Stimulated activated CD8-positive, alpha-beta memory T cell treated with anti-CD3 and anti-CD28 coated beads, Interleukin-15, amount 100 ng/mL, for 4 hours (primary cell): ENCODE data around the gene JARID2.

Experiments
- DNase-seq, 2 donors: peaks; one replicate each; pipeline ENCODE4 v3.0.0-alpha.2; 2020; ENCODE audit warnings: low read depth in 2 of 2

JARID2 gene

DNA sequence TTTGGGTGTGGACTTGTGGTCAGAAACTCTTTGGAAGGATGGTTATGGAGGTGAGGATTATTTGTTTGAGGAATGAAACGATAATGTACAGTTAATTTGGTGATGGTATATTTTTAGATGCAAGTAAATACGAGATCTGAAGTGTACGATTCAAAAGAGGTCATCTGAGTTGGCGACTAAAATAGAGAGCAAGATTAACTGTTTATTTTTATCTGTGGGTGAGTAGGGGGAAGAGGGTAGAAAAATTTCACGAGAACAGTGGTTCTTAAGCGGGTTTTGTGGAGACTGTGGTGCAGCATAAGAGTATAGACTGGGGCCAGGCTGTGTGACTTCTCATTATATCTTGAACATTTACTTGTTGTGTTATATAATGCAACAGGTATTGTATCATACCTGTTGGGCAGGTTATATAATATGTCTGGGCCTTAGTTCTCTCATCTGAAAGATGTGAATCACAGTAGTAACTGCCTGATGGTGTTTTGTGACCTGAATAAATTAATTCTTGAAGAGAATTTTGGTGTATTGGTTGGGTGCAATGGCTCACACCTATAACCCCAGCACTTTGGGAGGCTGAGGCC, 171.2 kb downstream of the JARID2 start:
- no peak for DNase-seq

DNA sequence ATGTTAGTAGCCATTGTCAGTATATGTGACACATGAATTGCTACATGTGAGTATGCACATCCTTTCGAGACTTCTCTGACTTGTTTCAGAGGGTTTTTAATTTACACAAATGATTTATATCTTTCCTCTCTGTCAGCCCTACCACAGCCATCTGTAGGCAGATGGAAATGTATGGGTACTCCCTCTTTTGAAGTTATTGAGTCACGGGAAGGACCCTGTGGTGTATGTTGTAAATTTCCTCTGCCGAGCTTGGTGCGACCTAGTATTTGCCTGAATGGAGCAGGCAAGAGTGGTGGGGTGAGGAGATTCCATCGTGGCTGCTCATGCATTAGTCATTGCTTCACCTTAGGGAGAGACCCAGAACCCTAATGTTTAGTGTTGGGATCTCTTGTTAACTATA, 171.9 kb downstream of the JARID2 start:
- DNase-seq, result no peak

DNA sequence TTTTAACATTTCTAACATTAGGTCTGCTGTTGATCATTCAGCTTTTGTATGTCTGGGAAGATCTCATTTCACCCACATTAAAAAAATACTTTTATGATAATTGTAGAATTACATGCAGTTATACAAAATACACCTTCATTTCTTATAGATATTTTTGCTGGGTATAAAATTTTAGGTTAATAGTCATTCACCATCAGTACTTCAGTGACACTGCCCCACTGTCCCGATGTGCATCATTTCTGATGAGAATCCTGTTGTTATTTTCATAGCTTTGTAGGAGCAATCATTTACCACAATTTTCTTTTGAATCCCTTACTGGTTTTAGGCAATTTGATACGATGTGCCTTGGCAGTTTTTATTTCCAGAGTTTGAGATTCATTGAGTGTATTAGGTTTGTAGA, 173.6 kb downstream of the JARID2 start:
- DNase-seq, result no peak

DNA sequence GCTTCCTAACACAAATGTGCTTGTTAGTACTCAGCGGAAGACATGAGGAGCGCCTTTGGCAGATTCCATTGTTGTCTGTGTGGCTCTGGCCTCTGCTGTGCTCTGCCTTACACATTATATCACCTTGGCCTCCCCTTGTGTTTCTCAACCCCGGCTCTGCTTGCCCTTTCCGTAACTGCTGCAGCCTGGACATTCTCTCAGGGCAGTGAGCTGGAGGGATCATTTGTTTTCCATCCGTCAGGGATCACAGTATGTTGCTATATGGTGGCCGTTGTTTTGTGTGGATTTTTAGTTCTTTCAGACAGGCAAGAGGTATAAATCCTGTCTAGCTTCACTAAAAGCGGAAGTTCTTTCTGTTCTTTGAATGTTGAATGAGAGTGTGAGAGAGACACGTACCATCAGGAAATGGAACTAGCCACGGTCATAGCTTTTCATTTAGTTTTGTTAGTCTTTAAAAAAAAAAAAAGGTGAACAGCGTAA, 175.1 kb downstream of the JARID2 start:
- no peak for DNase-seq

DNA sequence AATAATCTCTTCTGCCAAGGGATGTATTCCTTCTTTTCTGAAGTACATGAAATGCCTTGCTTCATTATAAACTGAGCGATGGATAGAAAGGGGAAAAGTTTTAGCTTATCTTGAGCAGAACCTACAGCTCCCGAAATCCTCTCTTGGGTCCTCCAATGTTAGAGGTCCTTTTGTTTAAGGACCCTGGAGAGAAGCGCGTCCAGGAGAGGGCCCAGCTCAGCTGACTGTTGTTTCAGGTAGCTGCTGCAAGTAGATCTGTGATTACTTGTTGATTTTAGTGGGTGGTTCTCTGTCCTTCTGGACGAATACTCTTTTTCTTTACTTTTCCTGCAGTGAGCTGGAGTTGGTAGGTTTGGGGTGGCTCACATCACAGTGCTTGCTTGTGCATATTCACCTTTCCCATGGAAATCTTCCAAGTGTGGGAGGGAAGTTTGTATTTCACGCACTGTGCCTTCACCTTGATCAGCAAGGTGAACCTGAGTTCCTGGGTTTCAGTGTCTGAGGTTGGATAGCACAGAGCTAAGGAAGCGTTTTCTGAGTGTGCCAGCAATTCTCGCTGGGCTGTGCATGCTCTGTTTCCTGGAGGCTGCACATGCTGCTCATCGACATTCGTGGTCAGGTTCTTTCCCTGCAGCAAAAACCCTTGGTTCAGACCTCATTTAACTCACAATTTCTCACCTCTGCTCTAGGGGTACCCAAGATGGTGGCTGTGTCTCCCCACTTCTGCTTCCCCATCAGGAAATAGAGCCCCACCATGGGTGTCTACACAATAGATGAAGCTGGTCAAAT, 176.3 kb downstream of the JARID2 start:
- no peak for DNase-seq

DNA sequence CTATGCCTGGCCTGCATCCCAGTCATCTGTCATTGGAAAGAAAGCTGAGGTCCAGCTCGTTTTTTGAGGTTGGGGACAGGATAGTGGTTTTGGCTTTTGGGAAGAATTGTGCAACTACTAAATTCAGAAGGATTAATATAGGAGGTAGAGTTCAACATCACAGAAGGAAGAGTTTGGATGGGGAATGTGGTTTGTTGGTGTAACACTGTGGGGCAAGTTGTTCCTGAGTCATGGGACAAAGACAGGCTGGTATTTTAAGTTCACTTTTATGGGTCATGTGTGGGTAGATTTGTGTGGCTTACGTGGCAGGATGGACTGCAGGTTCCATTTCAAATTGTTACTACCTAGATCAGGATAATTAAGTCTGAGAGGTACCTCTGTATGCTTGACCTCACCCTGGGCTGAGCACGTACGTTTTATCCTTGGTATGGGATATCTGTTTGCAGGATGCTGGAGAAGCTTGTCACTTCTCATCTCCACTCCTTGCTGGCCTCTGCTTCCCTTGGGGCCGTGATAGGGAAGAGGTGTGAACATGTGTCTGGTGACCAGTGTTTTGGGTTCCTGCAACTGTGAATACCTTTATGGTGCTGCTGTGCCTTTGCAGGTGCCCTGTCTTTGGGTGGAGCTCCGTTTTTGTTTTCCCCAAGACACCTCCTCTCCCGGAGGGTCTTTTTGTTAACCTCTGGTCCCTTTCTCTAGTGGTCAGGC, 177.6 kb downstream of the JARID2 start:
- no peak for DNase-seq

DNA sequence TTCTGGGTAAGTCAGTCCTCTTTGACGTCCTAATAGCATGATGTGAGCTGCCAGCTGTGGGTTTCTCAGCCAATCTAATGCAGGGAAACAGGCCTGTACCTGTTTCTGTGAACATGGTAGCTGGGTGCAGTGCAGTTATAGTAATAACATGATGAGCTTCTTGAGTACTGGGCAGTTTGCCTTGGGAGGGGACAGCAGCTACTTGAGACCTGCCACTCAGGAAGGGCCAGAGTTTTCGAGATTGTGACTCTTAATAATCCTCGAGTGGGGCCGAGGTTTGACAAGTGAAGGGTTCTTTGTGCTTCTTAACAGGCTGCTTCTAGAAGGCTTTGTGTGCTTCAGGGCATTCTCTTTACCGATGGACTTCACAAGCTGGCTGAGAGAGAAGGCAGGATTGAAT, 180.1 kb downstream of the JARID2 start:
- no peak for DNase-seq

DNA sequence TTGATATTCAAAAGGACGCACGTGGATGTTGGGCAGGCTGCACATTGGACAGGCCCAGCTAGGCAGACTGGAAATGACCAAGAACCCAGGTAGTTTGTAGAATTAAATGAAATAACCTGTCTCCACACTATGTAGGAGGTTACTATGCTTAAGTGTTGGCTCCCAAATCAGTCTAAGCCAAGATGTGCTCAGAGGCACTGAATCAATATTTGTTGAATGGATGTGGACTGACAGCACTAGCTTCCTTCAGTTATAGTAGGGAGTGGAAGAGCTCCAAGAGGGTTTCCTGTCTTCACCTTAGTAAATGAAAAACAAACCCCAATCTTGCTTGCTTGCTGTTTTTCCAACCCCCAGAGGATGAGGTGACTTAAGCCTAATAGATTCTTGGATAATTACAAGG, 180.5 kb downstream of the JARID2 start:
- no peak for DNase-seq

DNA sequence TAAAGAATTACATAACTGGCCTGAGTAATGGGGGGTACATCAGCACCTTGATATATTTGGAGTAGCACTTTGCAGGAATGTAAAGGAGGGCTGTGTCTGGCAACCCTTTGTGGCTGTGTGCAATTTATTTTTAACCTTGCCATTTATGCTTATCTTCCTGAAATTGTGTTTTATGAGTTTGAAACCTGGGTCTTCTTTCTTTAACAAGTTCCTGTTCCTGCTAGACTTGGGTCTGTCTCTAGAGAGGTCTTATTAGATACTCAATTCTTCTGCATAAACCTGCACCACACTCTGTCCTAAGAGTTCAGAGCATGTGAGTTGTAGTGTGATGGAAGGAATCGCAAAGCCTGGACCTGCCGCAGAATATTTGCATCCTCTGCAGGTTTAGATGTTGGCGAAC, 181.0 kb downstream of the JARID2 start:
- no peak for DNase-seq

DNA sequence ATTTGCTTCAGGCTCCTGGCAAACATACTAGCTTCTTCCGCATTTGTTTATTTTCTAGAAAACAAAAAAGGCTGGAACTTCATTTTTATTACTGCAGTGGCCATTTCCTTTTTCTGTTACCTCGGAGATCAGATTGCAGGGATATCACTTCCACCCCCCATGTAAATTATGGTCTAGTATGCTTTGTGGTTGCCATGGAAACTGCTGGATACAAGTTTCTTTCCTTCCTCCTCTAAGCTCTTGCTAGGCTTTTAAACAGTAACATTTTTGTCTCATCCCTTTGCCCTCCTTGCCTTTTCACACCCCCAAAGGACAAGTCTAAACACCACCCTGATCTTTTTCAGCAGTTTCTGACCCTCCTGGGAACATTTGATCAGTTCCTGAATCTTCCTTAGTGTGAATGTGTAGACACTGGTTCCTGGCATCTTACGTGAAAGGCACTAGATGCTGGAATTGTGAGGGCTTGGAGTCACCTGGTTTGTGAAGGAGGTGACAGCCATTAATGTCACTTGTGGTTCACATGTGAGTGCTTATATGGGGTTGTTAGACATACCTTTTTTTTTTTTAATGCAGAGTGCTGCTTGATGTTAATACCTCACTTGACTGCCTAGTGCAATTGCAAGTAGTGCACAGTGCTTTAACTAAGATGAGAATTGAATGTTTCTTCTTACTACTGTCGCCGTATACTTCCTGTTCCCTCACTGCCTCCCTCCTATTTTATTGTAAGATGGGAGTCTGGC, 181.6 kb downstream of the JARID2 start:
- no peak for DNase-seq

DNA sequence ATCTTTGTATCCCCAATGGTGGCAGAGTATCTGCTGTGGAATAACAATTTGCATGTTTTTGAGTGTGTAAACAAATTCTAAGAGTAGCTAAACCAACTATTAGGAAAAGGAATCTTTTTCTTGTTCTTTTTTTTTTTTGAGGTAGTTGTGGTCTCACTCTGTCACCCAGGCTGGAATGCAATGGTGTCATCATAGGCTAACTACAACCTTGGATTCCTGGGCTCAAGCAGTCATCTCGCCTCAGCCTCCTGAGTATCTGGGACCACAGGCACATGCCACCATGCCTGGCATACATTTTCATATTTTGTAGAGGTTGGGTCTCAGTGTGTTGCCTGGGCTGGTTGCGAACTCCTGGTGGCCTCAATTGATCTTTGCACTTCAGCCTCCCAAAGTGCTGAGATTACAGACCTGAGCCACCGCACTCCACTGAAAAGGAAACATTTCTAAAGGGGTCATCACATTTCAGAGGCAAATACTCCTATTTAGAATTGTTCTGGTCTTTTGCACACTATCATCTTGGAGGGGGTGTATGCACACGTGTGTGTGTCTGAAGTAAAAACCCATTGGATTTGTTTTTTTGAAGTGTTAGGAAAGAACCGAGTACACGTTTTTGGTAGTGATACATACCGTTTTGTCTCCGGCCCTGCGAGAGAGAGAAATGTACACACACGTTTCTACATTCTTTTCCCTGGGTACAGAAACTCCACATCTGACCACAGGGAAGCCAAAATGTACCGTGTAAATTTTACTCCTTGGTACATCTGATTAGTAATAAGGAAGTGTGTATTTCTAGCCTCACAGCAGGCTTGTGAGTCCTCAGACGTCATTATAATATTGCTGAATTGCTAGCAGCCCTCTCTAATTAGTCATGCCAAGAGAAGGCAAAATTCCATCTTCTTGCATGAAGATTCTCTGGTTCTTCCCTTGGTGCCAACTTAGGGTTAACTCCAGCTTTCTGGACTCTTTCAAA, 183.6 kb downstream of the JARID2 start:
- no peak for DNase-seq

DNA sequence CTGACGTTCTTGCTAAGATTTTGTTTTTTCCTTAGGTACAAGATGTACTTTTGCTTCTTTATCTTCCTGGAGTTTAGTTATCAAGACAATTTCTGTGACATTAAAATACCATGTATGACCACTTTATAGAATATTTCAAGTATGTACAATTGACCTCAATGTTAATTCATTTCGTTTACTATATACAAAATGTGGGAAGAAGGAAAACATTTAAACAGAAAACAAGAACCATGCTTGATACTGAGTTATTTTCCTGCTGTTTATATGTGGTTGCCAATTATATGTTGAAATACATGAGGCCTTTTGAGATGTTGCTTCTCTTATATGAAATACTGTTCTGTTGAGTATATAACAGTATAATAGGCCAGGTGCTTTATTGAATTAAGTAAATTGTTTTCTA, 184.3 kb downstream of the JARID2 start:
- no peak for DNase-seq

DNA sequence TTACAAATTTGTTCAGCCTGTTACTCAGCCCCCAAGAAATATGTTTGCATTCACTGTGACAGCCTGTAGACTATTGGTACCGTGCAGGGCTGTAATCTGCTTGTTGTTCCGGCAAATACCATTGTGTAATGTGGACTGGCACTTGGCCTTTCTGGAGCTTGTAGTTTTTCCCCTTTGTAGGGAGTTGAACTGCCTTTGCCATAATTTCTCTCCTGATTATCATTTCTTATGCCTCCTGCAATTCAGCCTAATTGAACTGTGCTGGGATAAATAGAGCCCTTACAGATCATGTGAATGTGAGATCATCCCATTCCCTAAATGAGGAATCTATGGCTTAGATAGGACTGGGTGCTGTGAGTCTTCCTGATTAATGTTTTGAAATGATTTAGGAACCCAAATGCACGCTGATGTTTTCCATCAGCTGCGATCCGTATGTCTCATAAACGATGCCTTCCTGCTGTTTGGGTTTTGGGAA, 185.1 kb downstream of the JARID2 start:
- no peak for DNase-seq

DNA sequence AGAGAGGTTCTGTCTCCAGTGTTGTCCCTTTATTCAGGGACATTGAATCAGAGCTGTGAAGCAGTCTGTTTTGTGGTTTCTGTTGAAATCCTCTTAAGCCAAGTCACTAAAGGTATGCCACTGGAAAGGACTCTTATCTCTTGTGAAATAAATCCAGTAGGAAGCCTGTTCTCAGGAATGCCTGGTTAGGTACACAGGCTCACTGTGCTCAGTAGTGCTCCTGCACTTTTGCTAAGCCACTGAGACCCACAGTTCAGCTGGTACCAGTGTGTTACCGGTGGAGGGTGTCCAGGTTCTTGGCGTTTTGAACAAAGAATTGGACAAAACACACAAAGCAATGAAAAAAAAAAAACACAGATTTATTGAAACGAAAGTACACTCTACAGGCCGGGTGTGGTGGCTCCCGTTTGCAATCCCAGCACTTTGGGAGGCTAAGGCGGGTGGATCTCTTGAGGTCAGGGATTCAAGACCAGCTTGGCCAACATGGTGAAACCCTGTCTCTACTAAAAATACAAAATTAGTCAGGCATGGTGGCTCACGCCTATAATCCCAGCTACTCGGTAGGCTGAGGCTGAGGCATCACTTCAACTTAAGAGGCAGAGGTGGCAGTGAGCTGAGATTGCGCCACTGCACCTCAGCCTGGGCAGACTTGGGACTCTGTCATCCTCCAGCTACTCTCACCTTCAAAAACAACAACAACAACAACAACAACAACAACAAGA, 186.1 kb downstream of the JARID2 start:
- DNase-seq, result no peak

DNA sequence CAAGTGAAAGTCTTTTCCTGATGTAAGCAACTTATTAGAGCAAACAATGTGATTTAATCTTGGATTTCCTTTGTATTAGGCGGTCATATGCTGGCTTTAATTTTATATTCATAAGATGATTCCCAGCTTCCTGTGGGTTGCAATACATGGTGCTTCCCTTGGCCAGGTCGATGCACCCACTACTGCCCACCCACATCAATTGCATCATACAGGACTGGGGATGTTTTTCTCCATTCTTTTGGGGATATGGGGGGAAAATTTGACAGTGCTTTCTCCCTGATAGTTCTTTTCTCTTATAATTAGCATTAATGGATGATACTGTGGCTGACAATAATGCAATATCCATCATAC, 187.6 kb downstream of the JARID2 start:
- DNase-seq, result no peak

DNA sequence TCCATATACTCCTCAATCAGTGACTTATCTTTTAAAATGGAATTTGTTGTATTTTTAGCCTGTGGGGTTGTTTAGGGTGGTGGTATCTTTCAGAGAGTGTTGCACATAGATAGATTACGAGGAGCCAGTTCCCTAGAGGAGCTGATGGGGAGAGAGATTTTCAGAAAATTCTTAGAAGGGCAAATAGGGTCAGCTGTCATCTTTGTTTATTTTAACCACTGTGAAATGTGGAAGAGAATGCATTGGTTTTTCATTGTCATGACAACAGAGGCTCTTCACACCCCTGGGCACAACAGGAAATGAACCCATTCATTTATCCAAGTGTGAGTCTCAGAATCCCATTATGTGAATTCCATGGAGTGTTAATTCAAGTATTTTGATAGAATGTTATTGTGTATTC, 188.4 kb downstream of the JARID2 start:
- DNase-seq, result no peak

DNA sequence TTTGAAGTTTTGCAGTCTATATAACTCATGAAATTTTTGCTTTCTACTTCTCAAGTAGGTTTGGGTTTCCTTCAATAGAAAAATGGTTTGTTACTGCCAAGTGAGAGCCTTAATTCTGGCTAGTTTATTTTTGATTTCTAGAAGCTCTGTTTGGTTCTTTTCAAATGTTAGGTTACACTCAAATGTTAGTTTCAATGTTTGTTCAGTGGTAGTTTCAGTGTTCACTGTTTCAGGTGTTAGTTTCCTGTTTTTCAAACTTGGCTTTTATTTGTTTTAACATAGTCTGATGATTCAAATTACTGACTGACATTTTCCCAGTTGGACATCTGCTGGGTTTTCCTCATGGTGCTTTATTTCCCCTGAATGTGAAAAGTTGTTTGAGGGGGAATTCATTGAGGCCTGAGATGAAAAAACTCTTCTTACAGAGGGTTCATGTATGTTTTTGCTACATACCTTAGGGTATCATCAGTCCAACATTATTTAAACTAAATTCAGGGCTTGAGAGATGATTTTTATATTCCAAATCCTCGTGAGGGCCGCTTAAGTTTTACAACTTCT, 189.0 kb downstream of the JARID2 start:
- no peak for DNase-seq

DNA sequence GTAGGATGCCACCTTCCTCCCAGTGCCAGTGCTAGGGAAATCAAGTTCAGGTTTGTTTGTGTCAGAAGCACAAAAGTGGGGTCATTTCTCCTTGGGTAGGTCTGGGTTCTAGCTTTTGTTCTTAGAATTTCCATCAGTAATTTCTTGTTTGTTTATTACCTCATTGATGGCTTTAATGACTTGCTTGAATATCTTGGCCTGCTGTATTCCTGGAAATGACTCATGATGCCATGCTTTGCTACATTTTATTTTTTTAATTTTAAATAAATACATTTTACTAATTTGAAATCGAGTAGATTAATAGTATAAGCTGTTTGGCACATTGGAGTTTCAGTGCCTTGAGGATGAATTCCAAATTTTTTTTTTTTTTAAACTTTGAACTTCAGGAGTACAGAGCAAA, 189.6 kb downstream of the JARID2 start:
- no peak for DNase-seq

DNA sequence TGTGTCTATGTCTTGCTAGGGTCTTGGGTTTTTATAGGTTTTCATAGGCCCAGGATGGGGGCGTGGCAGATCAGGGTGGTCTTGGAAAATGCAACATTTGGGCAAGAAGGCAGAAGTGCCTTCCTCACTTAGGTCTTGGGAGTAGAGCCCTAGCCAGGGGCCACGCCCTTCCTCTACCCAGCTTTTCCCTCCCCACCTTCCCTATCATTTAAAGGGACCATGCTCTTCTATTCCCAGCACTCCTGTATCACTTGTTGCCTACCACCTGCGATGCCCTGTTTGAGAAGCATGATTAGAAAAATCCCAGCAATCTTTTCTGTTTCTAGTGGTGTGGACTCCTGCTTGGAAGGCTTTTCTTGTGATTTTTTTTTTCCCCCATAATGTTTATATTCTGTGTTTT, 190.6 kb downstream of the JARID2 start:
- DNase-seq, result no peak

DNA sequence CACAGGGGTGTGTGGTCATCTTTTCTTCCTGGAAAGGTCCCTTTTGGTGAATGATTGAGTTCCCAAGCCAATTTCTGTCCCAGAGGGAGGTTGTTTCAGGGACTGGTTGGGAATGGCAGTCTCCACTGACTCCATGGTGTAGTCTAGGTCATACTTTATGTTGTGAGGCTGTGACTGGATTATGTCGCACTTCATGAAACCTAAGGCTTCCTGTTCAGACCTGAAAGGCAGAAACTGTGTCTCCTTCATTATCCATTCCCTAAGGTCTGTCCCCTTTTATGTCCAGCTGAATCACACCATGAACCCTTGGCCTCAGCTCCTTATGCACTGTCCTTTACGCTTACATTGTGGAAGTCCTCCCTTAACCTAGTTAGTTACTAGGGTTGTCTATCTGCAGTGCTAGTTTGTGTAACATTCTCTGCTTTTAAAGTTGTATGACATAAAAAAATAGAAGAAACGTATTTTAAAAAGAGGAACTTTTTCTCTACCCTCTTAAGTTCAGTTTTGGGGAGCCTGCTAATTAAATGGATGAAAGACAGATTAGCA, 191.3 kb downstream of the JARID2 start:
- DNase-seq, result no peak
